Peyer's patch (tissue), 4 donors: ENCODE data around the gene ZFHX2. TPM values are rescaled to one million over a fixed set of nuclear protein-coding genes. Genes with fewer than 3 reads are reported as not detected.

ENCODE experiments used
- DNase-seq, 3 donors: peaks; one replicate each; pipeline ENCODE4 v3.0.0-alpha.2; 2017 to 2019
- H3K27ac ChIP-seq, 4 donors: fragments of 200-600 bp; sonication (generic); one replicate each; pipeline ENCODE4 v1.5.1; 2016 to 2019
- H3K27me3 ChIP-seq, 2 donors: fragments of 200-600 bp; sonication (generic); one replicate each; pipeline ENCODE4 v1.5.1; 2019
- H3K36me3 ChIP-seq, 3 donors: fragments of 200-600 bp; sonication (generic); one replicate each; pipeline ENCODE4 v1.5.1; 2016 to 2019
- H3K4me1 ChIP-seq, 4 donors: fragments of 200-600 bp; sonication (generic); one replicate each; pipeline ENCODE4 v1.5.1; 2016 to 2019
- H3K4me3 ChIP-seq, 4 donors: fragments of 200-600 bp; sonication (generic); 1 replicate in 3 of 4; 2 replicates in 1 of 4; pipeline ENCODE4 v1.5.1; 2016 to 2019; ENCODE audit warnings: mild to moderate bottlenecking in 1 of 4
- H3K9me3 ChIP-seq, 4 donors: fragments of 200-600 bp; sonication (generic); one replicate each; pipeline ENCODE4 v1.5.1; 2016 to 2019; ENCODE audit warnings: mild to moderate bottlenecking in 1 of 4
- CTCF ChIP-seq, 6 experiments: fragments of 450-650 bp in 4 of 6; fragments of 200-600 bp in 2 of 6; sonication (generic) in 1 of 6; IDR thresholded peaks; one replicate each; pipeline ENCODE4 v1.5.1; 2017 to 2019; ENCODE audit warnings: antibody characterized with exemption in 6 of 6, mild to moderate bottlenecking in 3 of 6, moderate library complexity in 1 of 6
- POLR2A ChIP-seq, 2 donors: fragments of 450-650 bp; IDR thresholded peaks; one replicate each; pipeline ENCODE4 v1.5.1; 2017; ENCODE audit warnings: antibody characterized with exemption in 2 of 2, mild to moderate bottlenecking in 2 of 2, moderate library complexity in 2 of 2
- total RNA-seq, 4 donors: library from RNA; depleted of rRNA; stranded (reverse); fragments of >200 nt; gene quantifications; one replicate each; pipeline ENCODE4 v1.1.0, GENCODE V29; 2016

ZFHX2 gene
- total RNA-seq, 4 donors from 2014 or later = 0.53 to 7.4 (median 1.0) TPM

GRCh38 chr14:23530375-23531055, 21.1 kb downstream of the ZFHX2 start:
- Histone ChIP-seq H3K36me3 (no peaks in the 10 kb centered on the region), H3K27ac (no peak overlapping the region), H3K9me3 (no peaks in the 10 kb centered on the region), H3K4me1 (no peaks in the 10 kb centered on the region), H3K27me3 (no peaks in the 10 kb centered on the region), H3K4me3 (no peak overlapping the region)
- no peak for DNase-seq
- TF ChIP-seq POLR2A (IDR thresholded peaks at IDR 0.05) = no peak
- no peak for TF ChIP-seq CTCF (IDR thresholded peaks at IDR 0.05)

- TF ChIP-seq CTCF (IDR thresholded peaks at IDR 0.05) = no peak
- no peak for TF ChIP-seq POLR2A (IDR thresholded peaks at IDR 0.05)
- Histone ChIP-seq H3K4me1 (no peaks in the 10 kb centered on the region), H3K27me3 (no peaks in the 10 kb centered on the region), H3K9me3 (no peaks in the 10 kb centered on the region), H3K4me3 (no peak overlapping the region), H3K27ac (no peak overlapping the region), H3K36me3 (no peaks in the 10 kb centered on the region)
- no peak for DNase-seq
Observed at GRCh38 chr14:23529016-23529415, 22.5 kb downstream of the ZFHX2 start.

- TF ChIP-seq CTCF (IDR thresholded peaks at IDR 0.05) (no peak), POLR2A (IDR thresholded peaks at IDR 0.05) (no peak)
- Histone ChIP-seq H3K4me1 (no peaks in the 10 kb centered on the region), H3K36me3 (no peaks in the 10 kb centered on the region), H3K4me3 (no peak overlapping the region), H3K27me3 (no peaks in the 10 kb centered on the region), H3K9me3 (no peaks in the 10 kb centered on the region), H3K27ac (no peak overlapping the region)
- DNase-seq = no peak
Observed at GRCh38 chr14:23528555-23528954, 23.0 kb downstream of the ZFHX2 start.

DNA sequence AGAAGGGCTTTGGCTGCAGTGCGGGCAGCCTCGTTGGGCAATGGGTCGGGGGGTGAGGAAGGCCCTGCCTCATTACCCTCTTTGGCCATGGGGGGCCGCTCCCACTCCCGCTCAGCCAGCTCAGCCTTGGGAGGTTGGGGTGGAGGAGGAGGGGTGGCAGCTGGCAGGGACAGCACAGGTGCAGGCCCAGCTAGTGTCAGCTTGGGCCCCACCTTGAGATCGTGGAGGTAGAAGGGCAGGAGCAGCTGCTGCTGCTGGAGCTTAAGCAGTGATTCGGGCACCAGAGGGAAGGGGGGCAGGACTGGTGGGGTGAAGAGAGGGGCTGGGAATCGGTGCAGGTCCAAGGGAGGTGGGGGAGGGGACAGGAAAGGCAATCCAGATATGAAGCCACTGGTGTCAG, 26.0 kb downstream of the ZFHX2 start:
- no peak for DNase-seq
- Histone ChIP-seq H3K27me3 (no peaks in the 10 kb centered on the region), H3K9me3 (no peaks in the 10 kb centered on the region), H3K4me3 (no peak overlapping the region), H3K36me3 (no peaks in the 10 kb centered on the region), H3K4me1 (no peaks in the 10 kb centered on the region), H3K27ac (no peak overlapping the region)
- no peak for TF ChIP-seq POLR2A (IDR thresholded peaks at IDR 0.05)
- TF ChIP-seq CTCF (IDR thresholded peaks at IDR 0.05) = no peak

DNA sequence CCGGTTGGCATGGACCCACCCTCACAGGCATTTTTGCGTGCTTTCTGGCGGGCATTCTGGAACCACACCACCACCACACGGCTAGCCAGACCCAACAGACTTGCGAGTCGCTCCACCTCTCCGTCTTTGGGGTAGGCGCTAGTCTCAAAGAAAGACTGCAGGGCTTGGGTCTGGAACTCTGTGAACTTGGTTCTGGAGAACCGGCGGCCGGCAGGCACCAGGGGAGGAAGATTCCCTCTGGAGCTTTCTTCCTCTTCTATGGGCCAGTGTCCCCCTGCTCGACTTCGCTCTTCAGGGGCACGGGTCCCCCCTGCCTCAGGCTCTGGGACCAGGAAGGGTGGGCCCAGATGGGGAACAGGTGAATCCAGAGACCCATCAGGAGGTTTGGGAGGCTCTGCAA, 26.6 kb downstream of the ZFHX2 start:
- Histone ChIP-seq H3K36me3 (no peaks in the 10 kb centered on the region), H3K4me1 (no peaks in the 10 kb centered on the region), H3K27ac (no peak overlapping the region), H3K27me3 (no peaks in the 10 kb centered on the region), H3K9me3 (no peaks in the 10 kb centered on the region), H3K4me3 (no peak overlapping the region)
- no peak for DNase-seq
- TF ChIP-seq POLR2A (IDR thresholded peaks at IDR 0.05) (no peak), CTCF (IDR thresholded peaks at IDR 0.05) (no peak)
